GM18858 (cell line): ENCODE measurements around the gene SCP2.

Experiments
- ATAC-seq: cut with Tn5 transposase; IDR thresholded peaks from one replicate; pipeline ENCODE4 v1.9.1; 2021; ENCODE audit not compliant: unreplicated experiment

SCP2 gene

DNA sequence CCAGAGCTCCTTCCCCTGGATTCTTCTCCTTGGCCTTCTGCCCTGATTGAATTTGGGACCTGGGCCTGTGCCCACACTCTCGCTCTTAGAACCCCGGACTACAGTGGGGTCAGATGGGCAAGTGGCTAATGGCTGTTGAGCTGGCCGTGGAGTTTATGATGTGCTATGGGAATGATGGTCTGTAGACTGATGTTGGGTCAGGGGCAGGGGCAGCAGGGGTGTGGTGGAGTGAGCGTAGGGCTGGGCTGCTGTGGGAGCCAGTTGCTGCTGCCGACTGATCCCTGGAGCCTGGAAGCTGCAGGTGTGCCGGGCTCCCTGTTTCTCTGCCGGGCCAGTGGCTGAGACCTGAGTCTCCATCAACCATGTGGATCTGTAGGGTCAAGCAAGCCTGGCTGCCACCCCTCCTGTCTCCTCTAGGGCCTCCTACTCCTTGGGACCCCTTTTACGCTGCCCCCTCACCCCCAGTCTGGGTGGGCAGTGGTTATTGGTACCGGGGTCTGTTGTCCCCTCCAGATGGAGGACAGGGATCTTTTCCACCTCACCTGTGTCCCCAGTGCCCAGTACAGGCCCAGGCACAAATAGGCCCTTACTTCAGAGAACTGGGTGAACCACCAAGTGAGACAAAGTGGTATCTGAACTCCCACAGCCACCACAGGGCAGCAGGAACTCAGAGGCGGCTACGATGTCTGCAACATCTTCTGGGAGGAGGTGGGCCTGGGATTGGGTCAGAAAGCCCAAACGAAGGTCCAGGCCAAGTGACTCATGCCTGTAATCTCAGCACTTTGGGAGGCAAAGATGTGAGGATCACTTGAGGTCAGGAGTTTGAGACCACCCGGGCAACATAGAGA, 140.0 kb downstream of the SCP2 start:
- no peak for ATAC-seq

DNA sequence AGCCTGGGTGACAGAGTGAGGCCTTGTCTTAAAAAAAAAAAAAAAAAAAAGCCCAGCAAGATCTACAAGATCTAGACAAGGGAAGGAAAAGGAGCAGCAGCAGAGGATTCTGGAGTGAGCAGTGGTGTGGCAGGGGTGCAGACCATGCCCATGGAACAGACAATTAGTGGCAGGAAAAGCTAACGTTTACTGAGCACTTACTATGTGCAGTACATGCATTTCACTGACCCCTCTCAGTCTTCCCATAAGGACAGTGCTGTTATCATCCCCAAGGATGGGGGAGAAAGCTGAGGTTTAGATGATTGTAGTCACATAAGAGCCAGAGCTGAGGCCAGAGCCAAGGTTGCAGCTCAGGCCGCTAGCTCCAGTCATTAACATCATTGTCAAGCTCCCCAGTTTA, 140.8 kb downstream of the SCP2 start:
- ATAC-seq: no peak

DNA sequence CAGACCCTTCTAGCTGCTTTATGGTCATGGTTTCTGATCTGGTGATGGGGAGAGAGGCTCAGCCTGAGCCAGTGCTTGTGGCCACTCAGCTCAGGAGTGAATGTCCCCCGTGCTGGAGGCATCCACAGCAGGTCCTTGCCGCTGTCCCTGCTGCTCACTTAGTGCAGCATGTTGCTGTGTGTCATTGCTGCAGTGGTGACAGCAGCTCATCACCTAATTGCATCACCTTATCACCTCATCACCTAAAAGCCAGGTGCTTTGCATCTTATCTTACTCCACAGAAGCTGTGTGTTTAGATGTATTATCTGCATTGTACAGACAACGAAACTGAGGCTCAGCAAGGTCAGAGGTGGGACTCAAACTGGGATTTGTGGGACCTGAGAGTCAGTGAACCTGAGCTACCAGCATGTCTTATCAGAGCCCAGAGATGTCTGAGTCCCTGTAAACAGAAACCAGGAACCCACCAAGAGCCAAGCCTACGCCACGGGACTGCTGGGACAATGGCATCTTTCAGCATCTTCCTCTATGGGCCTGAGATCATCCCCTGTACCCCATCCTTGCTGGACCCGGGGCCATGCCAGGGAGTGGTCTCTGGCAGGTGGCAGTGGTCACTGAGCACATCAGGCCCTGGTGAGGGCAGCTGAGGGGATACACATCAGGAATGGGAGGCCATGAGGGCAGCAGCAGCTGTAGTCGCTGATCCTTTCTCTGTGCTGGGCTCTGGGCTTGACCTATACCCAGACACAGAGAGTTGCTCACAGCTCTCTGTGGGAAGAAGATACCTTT, 141.4 kb downstream of the SCP2 start:
- no peak for ATAC-seq

DNA sequence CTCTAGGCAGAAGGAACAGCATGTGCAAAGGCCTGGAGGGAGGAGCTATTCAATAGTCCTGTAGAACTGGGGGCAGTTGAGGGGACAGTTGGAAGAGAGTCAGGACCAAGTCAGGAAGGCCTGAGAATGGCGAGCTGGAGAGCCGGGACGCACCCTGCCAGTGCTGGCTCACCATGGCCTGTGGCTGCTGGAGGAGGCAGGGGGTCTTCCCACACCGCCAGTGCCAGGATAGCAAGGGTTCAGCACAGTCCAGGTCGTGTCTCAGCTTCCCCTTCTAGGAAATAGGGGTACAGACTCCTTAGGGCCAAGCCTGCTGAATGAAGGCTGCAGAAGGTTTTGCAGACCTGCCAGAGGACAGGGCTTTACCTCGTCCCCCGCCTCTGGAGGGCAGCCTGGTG, 142.2 kb downstream of the SCP2 start:
- no peak for ATAC-seq

DNA sequence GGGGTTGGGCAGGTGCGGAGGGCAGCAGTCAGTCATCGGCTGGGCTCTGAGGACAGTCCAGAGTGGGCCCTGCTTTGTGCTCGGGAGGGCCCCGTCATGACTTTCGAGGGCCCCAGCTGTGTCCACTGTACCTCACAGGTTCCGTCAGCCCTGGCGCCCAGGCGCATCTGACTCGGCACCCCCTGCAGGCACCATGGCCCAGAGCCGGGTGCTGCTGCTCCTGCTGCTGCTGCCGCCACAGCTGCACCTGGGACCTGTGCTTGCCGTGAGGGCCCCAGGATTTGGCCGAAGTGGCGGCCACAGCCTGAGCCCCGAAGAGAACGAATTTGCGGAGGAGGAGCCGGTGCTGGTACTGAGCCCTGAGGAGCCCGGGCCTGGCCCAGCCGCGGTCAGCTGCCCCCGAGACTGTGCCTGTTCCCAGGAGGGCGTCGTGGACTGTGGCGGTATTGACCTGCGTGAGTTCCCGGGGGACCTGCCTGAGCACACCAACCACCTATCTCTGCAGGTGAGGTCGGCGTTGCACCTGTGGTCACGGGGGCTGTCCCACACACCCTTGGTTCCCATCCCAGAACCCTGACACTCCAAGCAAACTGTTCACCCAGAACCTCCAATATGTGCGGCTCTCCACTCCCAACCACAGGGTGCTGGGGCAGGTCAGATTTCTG, 142.7 kb downstream of the SCP2 start:
- no peak for ATAC-seq

DNA sequence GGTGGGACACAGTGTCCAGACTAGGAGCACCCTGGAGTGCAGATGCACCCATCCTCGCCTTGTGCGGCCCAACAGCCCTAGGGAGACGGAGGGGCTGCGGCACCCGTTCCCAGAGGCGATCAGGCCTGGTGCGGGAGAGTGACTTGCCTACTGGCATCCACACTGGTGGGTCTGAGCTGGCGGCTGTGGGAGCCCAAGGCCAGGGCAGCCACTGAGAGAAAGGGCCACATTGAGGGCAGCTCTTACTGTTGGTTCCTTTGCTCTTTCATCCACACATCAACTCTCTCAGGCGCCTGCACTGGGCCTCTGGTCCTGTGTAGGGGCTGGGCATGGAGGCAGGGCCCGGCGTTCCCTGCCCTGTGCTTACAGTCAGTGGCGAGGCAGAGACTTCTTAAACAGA, 143.5 kb downstream of the SCP2 start:
- no peak for ATAC-seq

DNA sequence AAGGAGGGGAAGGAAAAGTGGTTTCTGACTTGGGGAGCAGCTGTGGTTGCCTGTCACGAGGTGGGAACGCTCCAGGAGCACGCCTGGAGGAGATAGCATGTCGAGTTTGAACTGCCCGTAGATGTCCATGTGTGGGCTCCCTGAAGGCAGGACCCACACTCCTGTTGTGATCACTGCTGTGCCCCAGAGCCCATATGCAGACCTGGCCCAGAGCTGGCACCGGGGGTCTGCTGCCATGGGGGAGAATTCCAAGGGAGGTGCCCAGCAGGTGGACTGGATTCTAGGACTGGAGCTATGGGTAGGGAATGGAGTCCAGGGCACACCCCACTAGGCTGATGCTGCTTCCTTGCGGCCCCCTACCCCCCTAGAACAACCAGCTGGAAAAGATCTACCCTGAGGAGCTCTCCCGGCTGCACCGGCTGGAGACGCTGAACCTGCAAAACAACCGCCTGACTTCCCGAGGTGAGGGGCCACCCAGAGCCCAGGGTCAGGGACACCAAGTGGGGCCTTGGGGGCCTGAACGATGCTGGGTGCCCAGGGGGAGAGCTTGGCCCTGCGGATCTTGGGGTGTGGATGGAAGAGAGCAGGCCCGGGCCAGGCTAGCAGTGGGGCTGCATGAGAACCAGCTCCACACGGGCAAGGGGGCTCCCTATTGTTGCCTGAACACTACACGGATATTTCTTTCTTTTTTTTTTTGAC, 144.2 kb downstream of the SCP2 start:
- no peak for ATAC-seq

DNA sequence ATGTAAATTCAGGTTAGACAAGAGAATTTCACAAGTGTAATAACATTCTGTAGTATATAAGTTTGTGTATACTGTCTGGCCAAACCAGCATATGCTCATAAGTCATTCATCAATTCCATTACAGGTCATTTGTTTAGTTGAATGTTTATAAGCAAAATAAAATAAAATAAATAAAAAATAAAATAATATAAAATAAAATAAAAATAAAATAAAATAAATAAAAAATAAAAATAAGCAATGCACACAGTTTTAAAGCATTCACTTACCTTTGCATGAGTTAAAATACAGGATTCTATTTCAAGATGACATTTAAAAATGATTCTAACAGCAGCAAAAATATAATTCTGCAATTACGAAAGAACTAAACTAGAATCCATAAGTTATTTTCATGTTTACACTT, 144.8 kb downstream of the SCP2 start:
- ATAC-seq: no peak

DNA sequence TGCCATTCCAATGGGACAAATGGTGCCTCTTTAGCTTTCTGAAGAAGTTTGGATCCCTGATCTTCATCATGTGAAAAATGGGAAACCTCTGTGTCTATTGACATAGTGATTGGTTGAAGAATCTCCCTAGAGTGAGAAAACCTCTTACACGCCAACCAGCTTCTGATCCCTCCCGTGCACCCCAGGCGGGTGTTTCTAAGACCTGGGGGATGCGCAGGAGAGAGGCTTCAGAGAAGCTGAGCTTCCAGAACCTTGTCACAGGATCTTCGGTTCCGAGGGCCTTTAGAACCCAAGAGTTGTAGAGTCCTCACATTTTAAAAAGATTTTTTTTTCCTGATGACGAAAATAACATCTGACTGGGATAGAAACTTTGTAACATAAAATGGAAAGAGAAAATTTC, 146.2 kb downstream of the SCP2 start:
- no peak for ATAC-seq

DNA sequence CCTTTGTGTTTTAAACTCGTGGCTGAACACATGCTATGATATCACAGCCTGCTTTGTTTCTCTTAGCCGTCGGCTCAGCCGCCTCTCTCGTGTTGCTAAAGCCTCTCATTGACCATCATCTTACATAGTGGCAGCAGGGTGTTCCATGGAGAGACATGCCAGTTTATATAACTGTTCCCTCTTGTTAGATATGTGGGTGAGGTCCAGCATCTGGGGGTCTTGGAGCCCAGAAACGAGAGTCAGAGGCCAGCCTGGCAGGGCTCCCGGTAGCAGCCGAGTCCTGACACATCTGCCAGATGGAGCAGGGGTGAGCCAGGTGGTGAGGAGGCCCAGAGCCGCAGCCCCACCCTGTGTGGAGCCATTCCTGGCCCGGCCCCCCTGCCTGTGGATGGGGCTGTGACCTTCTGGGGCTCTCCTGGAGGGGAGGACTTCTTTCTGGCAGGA, 146.8 kb downstream of the SCP2 start:
- ATAC-seq: no peak

DNA sequence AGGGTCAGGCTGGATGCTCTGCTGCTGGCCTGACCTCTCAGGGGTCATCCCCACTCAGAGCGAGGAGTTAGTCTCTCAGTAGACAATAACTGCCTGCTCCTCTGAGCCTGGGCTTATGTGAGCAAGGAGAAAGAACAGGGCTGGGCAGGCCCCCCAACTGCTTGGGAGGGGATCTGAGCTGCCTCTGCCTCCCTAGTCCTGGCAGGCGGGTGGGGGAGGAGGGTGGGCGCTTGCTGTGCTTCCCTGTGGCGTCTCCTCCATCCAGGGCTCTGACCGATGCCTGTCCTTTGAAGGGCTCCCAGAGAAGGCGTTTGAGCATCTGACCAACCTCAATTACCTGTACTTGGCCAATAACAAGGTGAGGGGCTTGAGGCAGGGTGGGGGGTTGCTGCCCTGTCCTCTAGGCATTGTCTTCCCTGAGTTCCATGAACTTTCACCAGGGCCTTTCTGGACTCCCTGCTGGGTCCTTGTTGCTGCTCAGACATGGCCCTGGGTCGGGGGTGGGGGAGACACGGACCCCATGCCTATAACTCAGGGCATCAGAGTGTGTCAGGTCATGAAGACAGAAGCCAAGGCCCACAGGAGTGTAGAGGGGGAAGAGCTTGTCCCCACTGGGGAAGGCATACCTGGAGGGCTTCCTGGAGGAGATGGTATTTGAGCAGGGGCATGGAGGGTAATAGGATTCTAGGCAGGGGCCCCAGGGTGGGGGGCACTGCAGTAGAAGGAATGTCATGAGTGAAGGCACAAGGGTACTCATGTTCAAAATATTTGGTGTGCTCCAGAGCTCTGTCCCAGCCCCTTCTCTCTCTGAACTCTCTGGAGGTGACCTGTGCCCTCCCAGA, 147.5 kb downstream of the SCP2 start:
- no peak for ATAC-seq

DNA sequence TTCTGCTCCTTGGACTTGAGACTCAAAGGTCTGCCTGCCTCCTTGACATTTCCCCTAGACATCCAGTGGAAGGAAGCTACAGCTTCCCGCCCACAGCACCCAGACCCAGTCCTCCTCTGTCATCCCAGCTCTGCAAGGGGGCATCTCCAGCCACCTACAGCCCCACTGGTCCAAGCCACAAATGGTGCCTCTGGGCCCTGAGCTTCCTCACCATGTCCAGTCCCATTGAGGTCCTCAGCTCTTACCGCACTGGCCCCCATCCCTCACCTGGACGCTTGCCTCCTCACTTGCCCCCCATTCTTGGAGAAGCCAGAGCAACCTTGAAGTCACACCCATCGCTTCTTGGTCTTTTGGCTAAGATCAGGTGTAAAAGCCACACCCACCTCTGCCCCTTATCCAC, 148.1 kb downstream of the SCP2 start:
- no peak for ATAC-seq

DNA sequence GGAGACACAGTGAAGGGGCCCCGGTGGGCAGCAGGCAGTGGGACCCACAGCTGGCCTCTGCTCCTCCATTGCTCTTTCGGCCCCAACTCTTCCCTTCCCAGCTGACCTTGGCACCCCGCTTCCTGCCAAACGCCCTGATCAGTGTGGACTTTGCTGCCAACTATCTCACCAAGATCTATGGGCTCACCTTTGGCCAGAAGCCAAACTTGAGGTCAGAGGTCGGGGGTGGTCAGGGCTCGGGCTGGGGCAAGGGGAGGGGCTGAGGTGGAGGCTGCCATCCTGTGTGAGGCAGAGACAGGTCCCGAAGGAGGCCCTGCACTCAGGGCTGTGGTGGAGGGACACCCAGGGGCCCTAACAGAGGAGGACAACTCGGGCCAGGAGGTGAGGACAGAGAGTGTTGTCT, 148.7 kb downstream of the SCP2 start:
- no peak for ATAC-seq

DNA sequence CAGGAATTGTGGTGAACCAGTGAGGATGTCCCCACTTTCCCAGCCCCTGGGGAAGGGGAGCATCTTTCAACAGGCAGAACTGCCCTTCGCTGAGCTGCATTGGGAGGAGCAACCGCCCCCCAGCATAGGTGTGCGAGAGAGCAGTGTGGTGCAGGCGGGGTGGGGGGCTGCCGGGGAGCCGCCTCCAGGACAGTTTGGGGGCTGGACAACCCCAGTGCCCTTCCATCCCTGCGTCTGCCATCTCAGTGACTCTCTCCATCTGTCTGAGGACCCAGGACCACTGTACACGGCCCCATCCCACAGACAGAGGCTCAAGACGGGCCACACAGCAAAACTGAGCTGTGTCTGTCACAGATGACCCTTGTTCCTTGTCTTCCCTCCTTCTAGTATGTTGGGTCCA, 149.1 kb downstream of the SCP2 start:
- ATAC-seq: no peak

DNA sequence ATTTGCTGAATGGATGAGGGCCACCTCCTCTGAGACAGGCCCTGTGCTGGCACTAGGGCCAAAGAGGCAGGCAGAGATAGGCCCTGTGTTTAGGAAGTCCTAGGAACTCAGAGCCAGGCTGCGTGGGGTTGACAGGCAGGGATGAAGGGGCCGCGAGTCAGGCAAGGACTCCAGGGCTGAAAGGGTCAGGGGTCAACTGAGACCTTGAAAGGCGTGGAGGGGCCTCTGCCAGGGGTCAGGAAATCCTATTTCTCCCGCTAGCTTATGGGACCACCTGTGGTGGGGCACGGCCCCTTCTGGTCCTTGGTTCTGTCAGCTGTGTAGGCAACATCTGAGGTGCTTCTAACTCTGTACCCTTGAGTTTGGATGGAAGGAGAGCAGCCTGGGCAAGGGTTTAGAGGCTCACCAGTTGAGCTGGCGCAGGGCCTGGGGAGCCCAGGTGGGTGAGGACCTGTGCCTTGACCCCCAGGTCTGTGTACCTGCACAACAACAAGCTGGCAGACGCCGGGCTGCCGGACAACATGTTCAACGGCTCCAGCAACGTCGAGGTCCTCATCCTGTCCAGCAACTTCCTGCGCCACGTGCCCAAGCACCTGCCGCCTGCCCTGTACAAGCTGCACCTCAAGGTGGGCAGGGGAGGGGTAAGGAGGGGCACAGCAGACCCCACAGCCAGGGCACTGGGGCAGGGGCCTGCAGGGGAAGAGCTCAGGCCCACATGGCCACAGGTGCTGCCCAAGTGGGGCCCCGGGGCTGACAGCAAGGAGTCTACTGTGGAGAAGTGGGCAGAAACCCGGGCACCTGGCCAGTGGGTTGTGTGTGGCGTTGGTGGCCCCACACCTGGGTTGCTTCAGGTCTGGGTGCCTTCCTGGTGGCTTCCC, 149.9 kb downstream of the SCP2 start:
- ATAC-seq: no peak

DNA sequence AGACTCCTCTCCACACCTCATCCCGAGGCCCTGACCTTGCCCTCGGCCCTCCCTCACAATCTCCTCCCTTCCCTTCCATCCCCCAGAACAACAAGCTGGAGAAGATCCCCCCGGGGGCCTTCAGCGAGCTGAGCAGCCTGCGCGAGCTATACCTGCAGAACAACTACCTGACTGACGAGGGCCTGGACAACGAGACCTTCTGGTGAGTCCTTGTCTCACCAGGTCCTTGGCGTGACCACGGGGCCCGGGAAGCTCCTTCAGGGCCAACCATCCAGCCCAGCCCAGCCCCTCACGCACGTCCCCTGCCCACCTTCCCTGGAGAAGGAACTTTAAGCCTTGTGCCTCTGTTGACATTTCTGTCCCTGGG, 150.5 kb downstream of the SCP2 start:
- ATAC-seq: no peak

DNA sequence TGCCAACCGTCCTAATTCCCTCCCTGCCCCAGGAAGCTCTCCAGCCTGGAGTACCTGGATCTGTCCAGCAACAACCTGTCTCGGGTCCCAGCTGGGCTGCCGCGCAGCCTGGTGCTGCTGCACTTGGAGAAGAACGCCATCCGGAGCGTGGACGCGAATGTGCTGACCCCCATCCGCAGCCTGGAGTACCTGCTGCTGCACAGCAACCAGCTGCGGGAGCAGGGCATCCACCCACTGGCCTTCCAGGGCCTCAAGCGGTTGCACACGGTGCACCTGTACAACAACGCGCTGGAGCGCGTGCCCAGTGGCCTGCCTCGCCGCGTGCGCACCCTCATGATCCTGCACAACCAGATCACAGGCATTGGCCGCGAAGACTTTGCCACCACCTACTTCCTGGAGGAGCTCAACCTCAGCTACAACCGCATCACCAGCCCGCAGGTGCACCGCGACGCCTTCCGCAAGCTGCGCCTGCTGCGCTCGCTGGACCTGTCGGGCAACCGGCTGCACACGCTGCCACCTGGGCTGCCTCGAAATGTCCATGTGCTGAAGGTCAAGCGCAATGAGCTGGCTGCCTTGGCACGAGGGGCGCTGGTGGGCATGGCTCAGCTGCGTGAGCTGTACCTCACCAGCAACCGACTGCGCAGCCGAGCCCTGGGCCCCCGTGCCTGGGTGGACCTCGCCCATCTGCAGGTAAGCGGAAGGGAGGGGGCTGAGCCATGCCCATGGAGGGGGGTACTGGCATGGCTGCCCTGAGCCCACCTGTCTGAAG, 151.4 kb downstream of the SCP2 start:
- no peak for ATAC-seq

DNA sequence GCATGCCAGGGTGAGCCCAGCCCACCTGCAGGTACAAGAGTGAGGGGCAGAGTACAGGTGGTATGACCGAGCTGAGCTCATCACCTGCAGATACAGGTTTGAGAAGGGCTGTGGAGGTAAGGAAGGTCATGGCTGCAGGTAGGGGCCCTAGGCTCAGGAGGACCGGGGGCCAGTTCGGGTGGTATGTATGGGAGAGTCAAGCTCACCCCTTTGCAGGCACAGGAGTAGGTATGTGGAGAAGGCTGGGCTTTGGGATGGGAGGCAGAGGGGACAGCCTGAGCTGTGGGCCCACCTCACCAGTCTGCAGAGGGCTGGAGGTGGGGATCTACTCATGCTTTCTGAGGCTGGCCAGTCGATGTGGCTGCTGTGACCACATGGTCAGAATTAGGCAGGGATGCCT, 152.2 kb downstream of the SCP2 start:
- no peak for ATAC-seq

DNA sequence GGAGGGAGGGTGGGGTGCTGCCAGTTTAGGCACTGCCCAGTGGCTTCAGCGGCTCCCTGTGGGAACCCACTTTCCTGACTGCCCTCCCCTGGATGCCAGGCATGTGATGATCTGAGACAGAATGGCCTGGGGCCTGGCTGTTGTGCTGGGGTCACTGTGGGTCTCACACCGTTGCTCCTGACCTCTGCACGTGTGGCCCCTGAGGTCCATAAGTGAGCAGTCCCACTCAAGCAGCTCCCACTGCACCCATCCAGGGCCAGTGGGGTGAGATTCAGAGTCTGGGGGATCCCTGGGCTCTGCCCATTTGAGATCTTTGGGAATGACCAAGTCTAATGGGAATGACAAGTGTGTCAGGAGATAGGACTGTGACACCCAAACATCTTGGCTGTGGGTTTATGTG, 153.0 kb downstream of the SCP2 start:
- ATAC-seq: no peak
